HepG2 (cell line): ENCODE measurements around the gene MCAT. TPM values are rescaled to one million over a fixed set of nuclear protein-coding genes. Genes with fewer than 3 reads are reported as not detected.
A peak's percentile ranks its signal among the peaks of the same experiment; 100 is the strongest.

Source experiments
- EEA1 ChIP-seq: sonication (generic); formaldehyde crosslinking; IDR thresholded peaks from 2 replicates; pipeline ENCODE4 v1.5.1; 2020; ENCODE audit warnings: mild to moderate bottlenecking, missing genetic modification reagents, borderline replicate concordance
- ELF4 ChIP-seq: sonication (generic); formaldehyde crosslinking; IDR thresholded peaks from 2 replicates; pipeline ENCODE4 v1.5.0; 2020; ENCODE audit warnings: missing genetic modification reagents, mild to moderate bottlenecking, moderate library complexity, borderline replicate concordance
- ETV6 ChIP-seq: sonication (generic); formaldehyde crosslinking; conservative IDR thresholded peaks from 2 replicates; pipeline ENCODE4 v1.4.0; 2020; ENCODE audit warnings: missing genetic modification reagents
- GPN1 ChIP-seq: sonication (generic); formaldehyde crosslinking; IDR thresholded peaks from 2 replicates; pipeline ENCODE4 v1.5.1; 2020; ENCODE audit warnings: missing genetic modification reagents, borderline replicate concordance
- HNRNPH1 ChIP-seq: fragments of 200-400 bp; formaldehyde crosslinking; optimal IDR thresholded peaks from 2 replicates; pipeline ENCODE3; 2017; ENCODE audit warnings: mild to moderate bottlenecking, low read depth, low read length
- KDM5A ChIP-seq: fragments of 200-600 bp; sonication (generic); IDR thresholded peaks from 2 replicates; pipeline ENCODE4 v1.7.0; 2018; ENCODE audit warnings: antibody characterized with exemption, mild to moderate bottlenecking, low read length, borderline replicate concordance
- KLF6 ChIP-seq: IDR thresholded peaks from 2 replicates; pipeline ENCODE4 v1.8.0; 2016; ENCODE audit warnings: missing biosample characterization, missing genetic modification reagents
- MTA1 ChIP-seq: sonication (generic); formaldehyde crosslinking; IDR thresholded peaks from 2 replicates; pipeline ENCODE4 v1.4.0; 2020; ENCODE audit warnings: missing genetic modification reagents, mild to moderate bottlenecking, borderline replicate concordance
- MTA3 ChIP-seq: sonication (generic); formaldehyde crosslinking; IDR thresholded peaks from 2 replicates; pipeline ENCODE4 v1.4.0; 2020; ENCODE audit warnings: missing genetic modification reagents
- RBFOX2 ChIP-seq: fragments of 200-400 bp; formaldehyde crosslinking; IDR thresholded peaks from 2 replicates; pipeline ENCODE4 v1.6.1; 2017; ENCODE audit warnings: low read depth, mild to moderate bottlenecking, low read length
- SIX1 ChIP-seq: sonication (generic); formaldehyde crosslinking; IDR thresholded peaks from 2 replicates; pipeline ENCODE4 v1.4.0; 2020; ENCODE audit warnings: missing genetic modification reagents, borderline replicate concordance
- SRY ChIP-seq: sonication (generic); formaldehyde crosslinking; IDR thresholded peaks from 2 replicates; pipeline ENCODE4 v1.8.0; 2022; ENCODE audit warnings: mild to moderate bottlenecking, missing genetic modification reagents
- THAP11 ChIP-seq: IDR thresholded peaks from 2 replicates; pipeline ENCODE4 v1.6.1; 2016; ENCODE audit warnings: missing biosample characterization, missing genetic modification reagents
- ZBTB1 ChIP-seq: sonication (generic); formaldehyde crosslinking; IDR thresholded peaks from 2 replicates; pipeline ENCODE4 v1.4.0; 2020; ENCODE audit warnings: missing genetic modification reagents, borderline replicate concordance
- ZBTB8A ChIP-seq: sonication (generic); formaldehyde crosslinking; IDR thresholded peaks from 2 replicates; pipeline ENCODE4 v1.4.0; 2020; ENCODE audit warnings: mild to moderate bottlenecking, low read depth, missing genetic modification reagents, borderline replicate concordance
- ZFP90 ChIP-seq: sonication (generic); formaldehyde crosslinking; IDR thresholded peaks from 2 replicates; pipeline ENCODE4 v1.8.0; 2022; ENCODE audit warnings: missing genetic modification reagents, mild to moderate bottlenecking, inconsistent platforms, borderline replicate concordance
- ZMYM3 ChIP-seq: sonication (generic); formaldehyde crosslinking; IDR thresholded peaks from 2 replicates; pipeline ENCODE4 v1.5.1; 2020; ENCODE audit warnings: mild to moderate bottlenecking, missing genetic modification reagents
- ZNF20 ChIP-seq: sonication (generic); formaldehyde crosslinking; IDR thresholded peaks from 2 replicates; pipeline ENCODE4 v1.4.0; 2020; ENCODE audit warnings: mild to moderate bottlenecking, moderate library complexity, missing genetic modification reagents
- ZNF282 ChIP-seq: fragments of 450-650 bp; IDR thresholded peaks from 2 replicates; pipeline ENCODE4 v1.6.1; 2018; ENCODE audit not compliant: partially characterized antibody
- ZNF350 ChIP-seq: sonication (generic); formaldehyde crosslinking; IDR thresholded peaks from 2 replicates; pipeline ENCODE4 v1.4.0; 2020; ENCODE audit warnings: mild to moderate bottlenecking, low read depth, missing genetic modification reagents, borderline replicate concordance
- ZNF367 ChIP-seq: sonication (generic); formaldehyde crosslinking; IDR thresholded peaks from 2 replicates; pipeline ENCODE4 v1.4.0; 2020; ENCODE audit warnings: missing genetic modification reagents, borderline replicate concordance
- ZNF549 ChIP-seq: sonication (generic); formaldehyde crosslinking; IDR thresholded peaks from 2 replicates; pipeline ENCODE4 v1.5.0; 2020; ENCODE audit warnings: missing genetic modification reagents
- ZNF773 ChIP-seq: sonication (generic); formaldehyde crosslinking; IDR thresholded peaks from 2 replicates; pipeline ENCODE4 v1.4.0; 2020; ENCODE audit warnings: missing genetic modification reagents, borderline replicate concordance
- polyA plus RNA-seq, 8 experiments: library from polyadenylated mRNA; depleted of rRNA in 3 of 8; stranded (reverse) in 7 of 8; unstranded in 1 of 8; fragments of >200 nt; fragmentation: Illumina TruSeq in 4 of 8; extraction: Trizol in 4 of 8; gene quantifications; 2 replicates each; pipeline versions ENCODE4 v1.2.1 to v1.2.3, GENCODE V29; 2011 to 2016; ENCODE audit warnings: low read depth in 4 of 8, missing spikeins in 1 of 8, mixed read lengths in 1 of 8; ENCODE audit not compliant: insufficient read depth in 1 of 8
- total RNA-seq, 5 experiments: library from RNA; depleted of rRNA; stranded (reverse); fragments of >200 nt; fragmentation: Illumina TruSeq; extraction: Trizol; gene quantifications; 2 replicates each; pipeline ENCODE4 v1.2.3, GENCODE V29; 2016; ENCODE audit warnings: low read depth in 1 of 5
- TF ChIP-seq, protein P1 (sequence below): sonication (generic); formaldehyde crosslinking; IDR thresholded peaks from 2 replicates; pipeline ENCODE4 v1.4.0; 2020; ENCODE audit warnings: missing genetic modification reagents, borderline replicate concordance
- TF ChIP-seq, protein P2 (sequence below): IDR thresholded peaks from 2 replicates; pipeline ENCODE4 v1.6.1; 2012; ENCODE audit warnings: low read depth, low read length, improper control_type of control experiment
- TF ChIP-seq, protein P3 (sequence below): sonication (generic); formaldehyde crosslinking; IDR thresholded peaks from 2 replicates; pipeline ENCODE4 v1.5.0; 2020; ENCODE audit warnings: mild to moderate bottlenecking, missing genetic modification reagents

MCAT gene
- total and polyA plus RNA-seq, 2 of the 13 experiments (the other 11 are each of a cell fraction or from before 2014, with no cell fraction given) = 9.3 to 16.7 TPM

DNA sequence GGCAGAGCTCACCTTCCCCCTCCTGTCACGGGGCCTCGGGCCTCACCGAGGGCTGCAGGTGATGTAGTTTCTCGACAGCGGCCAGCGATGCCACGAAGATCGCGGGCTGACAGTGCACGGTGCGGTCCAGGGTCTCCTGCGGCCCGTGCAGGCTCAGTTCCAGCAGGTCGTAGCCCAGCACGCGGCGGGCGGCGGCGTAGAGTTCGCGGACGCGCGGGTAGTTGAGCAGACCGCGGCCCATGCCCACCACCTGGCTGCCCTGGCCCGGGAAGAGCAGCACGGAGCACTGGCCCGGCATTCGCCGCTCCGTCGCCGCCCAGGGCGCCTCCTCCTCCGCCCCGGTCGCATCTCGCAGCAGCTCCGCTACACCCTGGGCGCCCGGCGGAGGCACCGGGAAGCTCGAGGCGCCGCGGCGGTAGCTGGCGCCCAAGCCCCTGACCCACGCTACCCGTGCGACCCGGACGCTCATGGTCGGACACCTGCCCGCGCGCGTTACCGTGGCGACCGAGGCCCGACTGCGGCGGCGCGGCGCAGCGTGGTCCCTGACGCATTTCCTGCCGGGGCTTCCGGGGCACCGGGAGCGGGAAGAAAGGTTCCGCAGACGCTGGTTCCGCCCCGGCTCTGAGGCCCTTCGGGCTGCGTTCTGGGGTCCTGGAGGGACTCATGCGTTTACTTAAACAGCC lies at the start of gene MCAT (continued):
- peak; percentile 72 for TF ChIP-seq KLF6 (CRISPR knock-in tag)
- 0 out of 2 replicates have a peak, but pooled peaks have one; percentile 18 for TF ChIP-seq SIX1 (CRISPR knock-in tag)
- no peak; the same call in 1 of the 2 replicates for TF ChIP-seq ETV6
- TF ChIP-seq GPN1 = no peak
- TF ChIP-seq ZNF282 = no peak
- TF ChIP-seq, protein P1, sequence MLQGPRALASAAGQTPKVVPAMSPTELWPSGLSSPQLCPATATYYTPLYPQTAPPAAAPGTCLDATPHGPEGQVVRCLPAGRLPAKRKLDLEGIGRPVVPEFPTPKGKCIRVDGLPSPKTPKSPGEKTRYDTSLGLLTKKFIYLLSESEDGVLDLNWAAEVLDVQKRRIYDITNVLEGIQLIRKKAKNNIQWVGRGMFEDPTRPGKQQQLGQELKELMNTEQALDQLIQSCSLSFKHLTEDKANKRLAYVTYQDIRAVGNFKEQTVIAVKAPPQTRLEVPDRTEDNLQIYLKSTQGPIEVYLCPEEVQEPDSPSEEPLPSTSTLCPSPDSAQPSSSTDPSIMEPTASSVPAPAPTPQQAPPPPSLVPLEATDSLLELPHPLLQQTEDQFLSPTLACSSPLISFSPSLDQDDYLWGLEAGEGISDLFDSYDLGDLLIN (CRISPR knock-in tag) = no peak
- no peak for TF ChIP-seq ZNF549 (CRISPR knock-in tag)
- no peak; the same call in 1 of the 2 replicates for TF ChIP-seq ZFP90 (CRISPR knock-in tag)
- peak; percentile 96 for TF ChIP-seq THAP11 (CRISPR knock-in tag)
- TF ChIP-seq ZNF367 = no peak; the same call in 1 of the 2 replicates
- TF ChIP-seq EEA1 (CRISPR knock-in tag) = no peak
- peak; percentile 75; the same call in 1 of the 2 replicates for TF ChIP-seq ZMYM3
- TF ChIP-seq ZNF773 (CRISPR knock-in tag) = no peak
- TF ChIP-seq ZNF20 = no peak
- no peak for TF ChIP-seq MTA3 (CRISPR knock-in tag)
- TF ChIP-seq ZBTB8A (CRISPR knock-in tag) = no peak
- peak; percentile 82; the same call in 1 of the 2 replicates for TF ChIP-seq MTA1 (CRISPR knock-in tag)
- TF ChIP-seq HNRNPH1 = no peak
- TF ChIP-seq, protein P2, sequence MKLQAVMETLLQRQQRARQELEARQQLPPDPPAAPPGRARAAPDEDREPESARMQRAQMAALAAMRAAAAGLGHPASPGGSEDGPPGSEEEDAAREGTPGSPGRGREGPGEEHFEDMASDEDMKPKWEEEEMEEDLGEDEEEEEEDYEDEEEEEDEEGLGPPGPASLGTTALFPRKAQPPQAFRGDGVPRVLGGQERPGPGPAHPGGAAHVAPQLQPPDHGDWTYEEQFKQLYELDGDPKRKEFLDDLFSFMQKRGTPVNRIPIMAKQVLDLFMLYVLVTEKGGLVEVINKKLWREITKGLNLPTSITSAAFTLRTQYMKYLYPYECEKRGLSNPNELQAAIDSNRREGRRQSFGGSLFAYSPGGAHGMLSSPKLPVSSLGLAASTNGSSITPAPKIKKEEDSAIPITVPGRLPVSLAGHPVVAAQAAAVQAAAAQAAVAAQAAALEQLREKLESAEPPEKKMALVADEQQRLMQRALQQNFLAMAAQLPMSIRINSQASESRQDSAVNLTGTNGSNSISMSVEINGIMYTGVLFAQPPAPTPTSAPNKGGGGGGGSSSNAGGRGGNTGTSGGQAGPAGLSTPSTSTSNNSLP = no peak
- peak; percentile 94 for TF ChIP-seq KDM5A
- TF ChIP-seq RBFOX2 = peak; percentile 92
- no peak; the same call in 1 of the 2 replicates for TF ChIP-seq SRY (CRISPR knock-in tag)
- peak; percentile 84; the same call in 1 of the 2 replicates for TF ChIP-seq ZNF350
- TF ChIP-seq ELF4 (CRISPR knock-in tag) = no peak
- no peak for TF ChIP-seq ZBTB1 (CRISPR knock-in tag)
- TF ChIP-seq, protein P3, sequence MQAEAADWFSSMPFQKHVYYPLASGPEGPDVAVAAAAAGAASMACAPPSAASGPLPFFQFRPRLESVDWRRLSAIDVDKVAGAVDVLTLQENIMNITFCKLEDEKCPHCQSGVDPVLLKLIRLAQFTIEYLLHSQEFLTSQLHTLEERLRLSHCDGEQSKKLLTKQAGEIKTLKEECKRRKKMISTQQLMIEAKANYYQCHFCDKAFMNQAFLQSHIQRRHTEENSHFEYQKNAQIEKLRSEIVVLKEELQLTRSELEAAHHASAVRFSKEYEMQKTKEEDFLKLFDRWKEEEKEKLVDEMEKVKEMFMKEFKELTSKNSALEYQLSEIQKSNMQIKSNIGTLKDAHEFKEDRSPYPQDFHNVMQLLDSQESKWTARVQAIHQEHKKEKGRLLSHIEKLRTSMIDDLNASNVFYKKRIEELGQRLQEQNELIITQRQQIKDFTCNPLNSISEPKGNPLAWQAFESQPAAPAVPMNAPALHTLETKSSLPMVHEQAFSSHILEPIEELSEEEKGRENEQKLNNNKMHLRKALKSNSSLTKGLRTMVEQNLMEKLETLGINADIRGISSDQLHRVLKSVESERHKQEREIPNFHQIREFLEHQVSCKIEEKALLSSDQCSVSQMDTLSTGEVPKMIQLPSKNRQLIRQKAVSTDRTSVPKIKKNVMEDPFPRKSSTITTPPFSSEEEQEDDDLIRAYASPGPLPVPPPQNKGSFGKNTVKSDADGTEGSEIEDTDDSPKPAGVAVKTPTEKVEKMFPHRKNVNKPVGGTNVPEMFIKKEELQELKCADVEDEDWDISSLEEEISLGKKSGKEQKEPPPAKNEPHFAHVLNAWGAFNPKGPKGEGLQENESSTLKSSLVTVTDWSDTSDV (CRISPR knock-in tag) = no peak
